ENCODE data around the gene ANKIB1. TPM values are rescaled to one million over a fixed set of nuclear protein-coding genes. Genes with fewer than 3 reads are reported as not detected.

Gene ANKIB1
- total RNA-seq, 4 donors from 2014 or later = 11.5 to 24.2 (median 12.5) TPM

DNA sequence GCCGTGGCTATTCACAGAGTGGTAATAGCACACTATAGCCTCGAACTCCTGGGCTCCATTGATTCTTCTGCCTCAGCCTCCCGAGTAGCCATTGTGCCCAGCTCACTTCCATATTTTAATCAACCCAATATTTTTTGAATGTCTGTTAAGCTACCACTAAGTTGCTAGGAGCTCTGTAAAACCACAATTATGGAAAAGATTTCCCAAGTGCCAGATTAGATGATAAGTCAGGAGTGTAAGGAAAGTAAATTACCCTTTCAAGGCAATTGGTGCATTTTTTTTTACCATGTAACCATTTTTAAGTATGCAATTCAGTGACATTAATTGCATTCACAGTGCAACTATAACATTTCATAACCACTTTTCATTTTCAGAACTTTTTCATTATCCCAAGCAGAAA lies 114.0 kb downstream of the ANKIB1 start:
- TF ChIP-seq POLR2A (IDR thresholded peaks at IDR 0.05) = no peak
- TF ChIP-seq, protein P1, sequence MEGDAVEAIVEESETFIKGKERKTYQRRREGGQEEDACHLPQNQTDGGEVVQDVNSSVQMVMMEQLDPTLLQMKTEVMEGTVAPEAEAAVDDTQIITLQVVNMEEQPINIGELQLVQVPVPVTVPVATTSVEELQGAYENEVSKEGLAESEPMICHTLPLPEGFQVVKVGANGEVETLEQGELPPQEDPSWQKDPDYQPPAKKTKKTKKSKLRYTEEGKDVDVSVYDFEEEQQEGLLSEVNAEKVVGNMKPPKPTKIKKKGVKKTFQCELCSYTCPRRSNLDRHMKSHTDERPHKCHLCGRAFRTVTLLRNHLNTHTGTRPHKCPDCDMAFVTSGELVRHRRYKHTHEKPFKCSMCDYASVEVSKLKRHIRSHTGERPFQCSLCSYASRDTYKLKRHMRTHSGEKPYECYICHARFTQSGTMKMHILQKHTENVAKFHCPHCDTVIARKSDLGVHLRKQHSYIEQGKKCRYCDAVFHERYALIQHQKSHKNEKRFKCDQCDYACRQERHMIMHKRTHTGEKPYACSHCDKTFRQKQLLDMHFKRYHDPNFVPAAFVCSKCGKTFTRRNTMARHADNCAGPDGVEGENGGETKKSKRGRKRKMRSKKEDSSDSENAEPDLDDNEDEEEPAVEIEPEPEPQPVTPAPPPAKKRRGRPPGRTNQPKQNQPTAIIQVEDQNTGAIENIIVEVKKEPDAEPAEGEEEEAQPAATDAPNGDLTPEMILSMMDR (IDR thresholded peaks at IDR 0.05 in 4 of 5, conservative IDR thresholded peaks at IDR 0.05 in 1 of 5) = no peak
- intact Hi-C loops (cut with DNase I; ENCODE audit: low total_unique reads) = no loop called here
- Histone ChIP-seq H3K4me1 (no peaks in the 10 kb centered on the region), H3K4me3 (no peak overlapping the region), H3K9me3 (no peaks in the 10 kb centered on the region), H3K36me3 (peaks cover 0 to 32% of the 10 kb centered on the region in 2 donors), H3K27me3 (no peaks in the 10 kb centered on the region), H3K27ac (no peak overlapping the region)
- DNase-seq (no peak), ATAC-seq (no peak)
- in situ Hi-C loops (cut with MboI; ENCODE audit: low sequenced_read_pairs in 4 of 4) = no loop called here

GRCh38 chr7:92360387-92360786 lies 114.6 kb downstream of the ANKIB1 start:
- intact Hi-C loops (cut with DNase I; ENCODE audit: low total_unique reads) (no loop called here), in situ Hi-C loops (cut with MboI; ENCODE audit: low sequenced_read_pairs in 4 of 4) (no loop called here)
- DNase-seq (no peak), ATAC-seq (no peak)
- Histone ChIP-seq H3K36me3 (peaks cover 0 to 26% of the 10 kb centered on the region in 2 donors), H3K4me1 (no peaks in the 10 kb centered on the region), H3K4me3 (no peak overlapping the region), H3K27me3 (no peaks in the 10 kb centered on the region), H3K27ac (no peak overlapping the region), H3K9me3 (no peaks in the 10 kb centered on the region)
- TF ChIP-seq, protein P1 (IDR thresholded peaks at IDR 0.05 in 4 of 5, conservative IDR thresholded peaks at IDR 0.05 in 1 of 5) = no peak
- no peak for TF ChIP-seq POLR2A (IDR thresholded peaks at IDR 0.05)

GRCh38 chr7:92362131-92362530 lies 116.4 kb downstream of the ANKIB1 start:
- no peaks in the 10 kb centered on the region for H3K4me1 ChIP-seq
- H3K36me3 ChIP-seq = peaks cover 0 to 25% of the 10 kb centered on the region in 2 donors
- DNase-seq = no peak
- no peak for ATAC-seq
- in situ Hi-C loops (cut with MboI; ENCODE audit: low sequenced_read_pairs in 4 of 4) = no loop called here
- H3K9me3 ChIP-seq = no peaks in the 10 kb centered on the region
- no peak overlapping the region for H3K4me3 ChIP-seq
- TF ChIP-seq, protein P1 (IDR thresholded peaks at IDR 0.05 in 4 of 5, conservative IDR thresholded peaks at IDR 0.05 in 1 of 5) = no peak
- no peak for TF ChIP-seq POLR2A (IDR thresholded peaks at IDR 0.05)
- no peak overlapping the region for H3K27ac ChIP-seq
- intact Hi-C loops (cut with DNase I; ENCODE audit: low total_unique reads) = no loop called here
- H3K27me3 ChIP-seq = no peaks in the 10 kb centered on the region

DNA sequence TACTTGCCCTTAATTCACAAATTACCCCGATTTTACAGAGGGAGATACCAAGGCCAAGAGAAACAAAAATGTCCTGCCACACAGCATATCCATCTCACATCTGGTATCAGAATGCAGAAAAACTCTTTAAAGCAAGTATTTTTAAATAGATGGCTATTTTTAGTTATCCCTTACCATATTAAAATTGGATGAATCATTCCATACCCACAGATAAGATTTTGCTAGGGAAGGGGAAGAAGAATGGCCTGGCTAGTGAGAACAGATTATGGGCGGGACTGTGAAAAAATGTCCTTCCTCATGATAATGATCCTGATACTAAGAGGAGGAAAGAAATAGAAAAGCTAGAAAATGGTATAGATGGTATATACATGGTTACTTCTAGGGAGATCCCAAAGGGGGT lies 121.0 kb downstream of the ANKIB1 start:
- TF ChIP-seq POLR2A (IDR thresholded peaks at IDR 0.05) = no peak
- TF ChIP-seq, protein P1 (IDR thresholded peaks at IDR 0.05 in 4 of 5, conservative IDR thresholded peaks at IDR 0.05 in 1 of 5) = no peak
- no peak for DNase-seq
- Histone ChIP-seq H3K27ac (no peak overlapping the region), H3K4me1 (no peaks in the 10 kb centered on the region), H3K36me3 (peaks cover 0 to 18% of the 10 kb centered on the region in 2 donors), H3K9me3 (no peaks in the 10 kb centered on the region), H3K4me3 (no peak overlapping the region), H3K27me3 (no peaks in the 10 kb centered on the region)
- no peak for ATAC-seq
- in situ Hi-C loops (cut with MboI; ENCODE audit: low sequenced_read_pairs in 4 of 4) (no loop called here), intact Hi-C loops (cut with DNase I; ENCODE audit: low total_unique reads) (no loop called here)

- in situ Hi-C loops (cut with MboI; ENCODE audit: low sequenced_read_pairs in 4 of 4) = no loop called here
- intact Hi-C loops (cut with DNase I; ENCODE audit: low total_unique reads) = no loop called here
- H3K27ac ChIP-seq = no peak overlapping the region
- H3K9me3 ChIP-seq = no peaks in the 10 kb centered on the region
- no peaks in the 10 kb centered on the region for H3K27me3 ChIP-seq
- no peak overlapping the region for H3K4me3 ChIP-seq
- H3K36me3 ChIP-seq = peaks cover 0 to 11% of the 10 kb centered on the region in 2 donors
- TF ChIP-seq, protein P1 (IDR thresholded peaks at IDR 0.05 in 4 of 5, conservative IDR thresholded peaks at IDR 0.05 in 1 of 5) = no peak
- no peak for TF ChIP-seq POLR2A (IDR thresholded peaks at IDR 0.05)
- no peaks in the 10 kb centered on the region for H3K4me1 ChIP-seq
- no peak for ATAC-seq
- no peak for DNase-seq
These were observed 123.0 kb downstream of the ANKIB1 start for GRCh38 chr7:92368741-92369140.
